ENCODE results near the gene ZNF556. TPM values are rescaled to one million over a fixed set of nuclear protein-coding genes. Genes with fewer than 3 reads are reported as not detected.

The ZNF556 gene
- total RNA-seq, 3 donors from 2014 or later (not counting 1 experiment from before 2014, with no cell fraction given): not detected

DNA sequence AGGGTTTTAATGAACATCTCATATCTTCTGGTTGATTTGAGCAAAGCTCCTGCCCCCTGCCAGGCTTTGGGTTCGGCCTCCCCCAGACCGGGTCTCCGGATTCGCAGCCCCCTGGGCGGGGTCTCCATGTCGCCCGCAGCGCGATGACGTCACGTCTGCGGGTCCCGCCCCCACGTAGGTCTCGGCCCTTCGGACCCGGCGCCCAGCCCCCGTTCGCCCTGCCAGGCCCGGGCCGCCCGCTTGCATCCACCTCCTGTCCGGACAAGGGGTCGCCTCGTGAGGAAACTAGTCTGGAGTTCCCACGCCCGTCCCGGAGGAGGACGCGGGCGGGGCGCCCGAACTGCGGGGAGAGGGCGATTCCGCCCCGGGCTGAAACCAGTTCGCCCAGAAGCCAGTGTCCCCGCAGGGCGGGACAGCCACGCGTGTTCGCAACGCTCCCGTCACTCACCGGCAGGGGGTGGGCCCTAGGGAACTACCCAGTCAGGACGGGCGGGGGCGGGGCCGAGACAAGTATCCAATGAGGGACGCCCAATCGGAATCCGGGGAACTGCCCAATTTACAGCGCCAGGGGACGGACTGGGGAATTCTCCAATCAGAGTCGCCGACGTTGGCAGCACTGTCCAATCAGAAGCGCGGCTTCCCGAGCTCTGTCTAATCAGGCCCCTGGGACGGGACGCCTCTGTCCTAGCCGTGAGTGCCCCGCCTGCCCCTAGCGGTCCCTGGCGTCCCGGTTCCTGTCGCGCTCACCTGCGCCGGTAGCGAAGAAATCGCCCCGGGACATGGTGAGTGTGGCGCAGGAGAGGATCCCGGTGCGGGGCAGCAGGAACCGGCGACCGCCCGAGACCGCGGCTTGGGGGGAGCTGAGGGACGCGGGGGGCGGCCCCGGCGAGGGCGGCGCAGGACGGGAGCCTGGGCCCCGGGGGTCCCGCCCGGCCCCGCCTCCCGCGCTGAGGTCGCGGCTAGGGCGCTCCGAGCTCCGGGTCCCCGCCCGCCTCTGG lies 26.0 kb upstream of the ZNF556 start, which contains the start of gene ZNF555:
Gene ZNF555, plus strand, starts transcription at position 682 of the 998 bp plus-strand sequence. Its CDS starts 98 bp downstream, at position 780.
- Mint-ChIP-seq H3K4me3 (peak within 1 kb of the TSS; percentile 94), H3K9me3 (peaks cover 0 to 4% of the 10 kb centered on the region in 2 donors), H3K27ac (peak within 1 kb of the TSS; percentile 91 to 93), H3K27me3 (ENCODE audit: low read depth in 2 of 2) (no peaks in the 10 kb centered on the region), H3K36me3 (peaks cover 6% of the 10 kb centered on the region), H3K4me1 (peaks cover 6 to 13% of the 10 kb centered on the region in 2 donors)
- H3K4me1 ChIP-seq (ENCODE audit: control insufficient read depth, insufficient read depth, low read length): peaks cover 13% of the 10 kb centered on the region
- TF ChIP-seq CTCF (IDR thresholded peaks at IDR 0.05): peak; percentile 47
- H3K27ac ChIP-seq (ENCODE audit: low read length): peak within 1 kb of the TSS; percentile 88
- no peaks in the 10 kb centered on the region for H3K36me3 ChIP-seq (ENCODE audit: control insufficient read depth, insufficient read depth, low read length)
- H3K4me3 ChIP-seq (ENCODE audit: low read length): peak within 1 kb of the TSS; percentile 66
- H3K27me3 ChIP-seq (ENCODE audit: control insufficient read depth, insufficient read depth, low read length): no peaks in the 10 kb centered on the region
- H3K9me3 ChIP-seq (ENCODE audit: control insufficient read depth, insufficient read depth, low read length): peaks cover 2% of the 10 kb centered on the region
- intact Hi-C loops (cut with micrococcal nuclease): no loop called here
- WGBS (ENCODE audit: insufficient coverage): under 1% methylated on average over 106 of the region's 106 CpGs
- ATAC-seq (peak; percentile 91 to 98 (median 95)), DNase-seq (peak; percentile 96 to 99)

GRCh38 chr19:2841855-2842574 lies 25.1 kb upstream of the ZNF556 start:
- DNase-seq (peak in 1 of 2 donors; percentile 23), ATAC-seq (no peak)
- no peak for TF ChIP-seq CTCF (IDR thresholded peaks at IDR 0.05)
- Mint-ChIP-seq H3K27ac (peak overlapping the region in 1 of 2 donors; percentile 57), H3K27me3 (ENCODE audit: low read depth in 2 of 2) (no peaks in the 10 kb centered on the region), H3K9me3 (peaks cover 0 to 2% of the 10 kb centered on the region in 2 donors), H3K4me3 (peak overlapping the region; percentile 65), H3K4me1 (peaks cover 6 to 13% of the 10 kb centered on the region in 2 donors), H3K36me3 (no peaks in the 10 kb centered on the region)
- peak overlapping the region; percentile 29 for H3K4me3 ChIP-seq (ENCODE audit: low read length)
- WGBS (ENCODE audit: insufficient coverage): 6% methylated on average over 62 of the region's 62 CpGs
- H3K27me3 ChIP-seq (ENCODE audit: control insufficient read depth, insufficient read depth, low read length): no peaks in the 10 kb centered on the region
- peaks cover 13% of the 10 kb centered on the region for H3K4me1 ChIP-seq (ENCODE audit: control insufficient read depth, insufficient read depth, low read length)
- H3K9me3 ChIP-seq (ENCODE audit: control insufficient read depth, insufficient read depth, low read length): no peaks in the 10 kb centered on the region
- intact Hi-C loops (cut with micrococcal nuclease): no loop called here
- H3K27ac ChIP-seq (ENCODE audit: low read length): no peak overlapping the region
- H3K36me3 ChIP-seq (ENCODE audit: control insufficient read depth, insufficient read depth, low read length): no peaks in the 10 kb centered on the region

- no peak for TF ChIP-seq CTCF (IDR thresholded peaks at IDR 0.05)
- Histone ChIP-seq H3K4me3 (ENCODE audit: low read length) (no peak overlapping the region), H3K9me3 (ENCODE audit: control insufficient read depth, insufficient read depth, low read length) (no peaks in the 10 kb centered on the region), H3K36me3 (ENCODE audit: control insufficient read depth, insufficient read depth, low read length) (no peaks in the 10 kb centered on the region), H3K27me3 (ENCODE audit: control insufficient read depth, insufficient read depth, low read length) (no peaks in the 10 kb centered on the region), H3K4me1 (ENCODE audit: control insufficient read depth, insufficient read depth, low read length) (peaks cover 13% of the 10 kb centered on the region), H3K27ac (ENCODE audit: low read length) (no peak overlapping the region)
- H3K4me3 Mint-ChIP-seq: no peak overlapping the region
- intact Hi-C loops (cut with micrococcal nuclease): no loop called here
- 98% methylated on average over 2 of the region's 2 CpGs for WGBS (ENCODE audit: insufficient coverage)
- no peaks in the 10 kb centered on the region for H3K36me3 Mint-ChIP-seq
- no peak for DNase-seq
- no peak for ATAC-seq
- H3K4me1 Mint-ChIP-seq: peaks cover 10 to 16% of the 10 kb centered on the region in 2 donors
- H3K27me3 Mint-ChIP-seq (ENCODE audit: low read depth in 2 of 2): no peaks in the 10 kb centered on the region
- no peaks in the 10 kb centered on the region for H3K9me3 Mint-ChIP-seq
- H3K27ac Mint-ChIP-seq: no peak overlapping the region
These were observed 22.0 kb upstream of the ZNF556 start for GRCh38 chr19:2845107-2845506.

Measured in natural killer cell (primary cell).